SK-N-SH treated with all-trans-retinoic acid at 6 μM for 48 hours (cell line): Measurements from ENCODE around the gene SLC13A5.
A peak's percentile ranks its signal among the peaks of the same experiment; 100 is the strongest.

Source experiments
- ATAC-seq: fragments of 200-7000 bp; cut with Tn5 transposase; 3 replicates; pipeline ENCODE4 v1.9.1; 2020; ENCODE audit warnings: mild to moderate bottlenecking, moderate library complexity
- ARNTL ChIP-seq: fragments of 450-650 bp; formaldehyde crosslinking; IDR thresholded peaks from 2 replicates; pipeline ENCODE4 v1.5.0; 2020; ENCODE audit warnings: low read depth, mild to moderate bottlenecking, moderate library complexity, borderline replicate concordance
- BACH2 ChIP-seq: fragments of 250-450 bp; sonication (Bioruptor Pico); IDR thresholded peaks from 2 replicates; pipeline ENCODE4 v1.9.0; 2021; ENCODE audit warnings: mild to moderate bottlenecking, borderline replicate concordance
- CSDC2 ChIP-seq: fragments of 250-450 bp; sonication (Bioruptor Pico); IDR thresholded peaks from 2 replicates; pipeline ENCODE4 v1.5.0; 2020; ENCODE audit warnings: mild to moderate bottlenecking, moderate library complexity
- CSRNP3 ChIP-seq: fragments of 250-450 bp; sonication (Bioruptor Pico); IDR thresholded peaks from 2 replicates; pipeline ENCODE4 v1.5.1; 2021; ENCODE audit warnings: mild to moderate bottlenecking, moderate library complexity
- ESRRG ChIP-seq: fragments of 250-450 bp; sonication (Bioruptor Pico); IDR thresholded peaks from 2 replicates; pipeline ENCODE4 v1.6.1; 2021; ENCODE audit warnings: mild to moderate bottlenecking
- GLIS3 ChIP-seq: fragments of 250-450 bp; sonication (Bioruptor Pico); IDR thresholded peaks from 2 replicates; pipeline ENCODE4 v1.5.0; 2020; ENCODE audit warnings: mild to moderate bottlenecking, moderate library complexity
- ISL1 ChIP-seq: fragments of 250-450 bp; sonication (Bioruptor Pico); IDR thresholded peaks from 2 replicates; pipeline ENCODE4 v2.1.2; 2022; ENCODE audit warnings: mild to moderate bottlenecking, moderate library complexity
- OSR1 ChIP-seq: fragments of 250-450 bp; sonication (Bioruptor Pico); IDR thresholded peaks from 2 replicates; pipeline ENCODE4 v1.8.0; 2022; ENCODE audit warnings: moderate library complexity, mild to moderate bottlenecking, inconsistent platforms
- PATZ1 ChIP-seq: fragments of 250-450 bp; sonication (Bioruptor Pico); IDR thresholded peaks from 2 replicates; pipeline ENCODE4 v1.8.0; 2020; ENCODE audit warnings: mild to moderate bottlenecking, moderate library complexity, borderline replicate concordance
- POU6F1 ChIP-seq: fragments of 250-450 bp; sonication (Bioruptor Pico); IDR thresholded peaks from 2 replicates; pipeline ENCODE4 v1.8.0; 2021; ENCODE audit warnings: low read depth, mild to moderate bottlenecking, moderate library complexity, borderline replicate concordance
- PPARA ChIP-seq: fragments of 250-450 bp; sonication (Bioruptor Pico); IDR thresholded peaks from 2 replicates; pipeline ENCODE4 v1.5.0; 2020; ENCODE audit warnings: mild to moderate bottlenecking, borderline replicate concordance
- RARB ChIP-seq: fragments of 250-450 bp; sonication (Bioruptor Pico); IDR thresholded peaks from 2 replicates; pipeline ENCODE4 v1.8.0; 2021; ENCODE audit warnings: mild to moderate bottlenecking, moderate library complexity
- SNAI2 ChIP-seq: fragments of 250-450 bp; sonication (Bioruptor Pico); IDR thresholded peaks from 2 replicates; pipeline ENCODE4 v1.5.0; 2020; ENCODE audit warnings: mild to moderate bottlenecking, moderate library complexity
- TCF4 ChIP-seq: fragments of 250-450 bp; sonication (Bioruptor Pico); IDR thresholded peaks from 2 replicates; pipeline ENCODE4 v1.8.0; 2021; ENCODE audit warnings: mild to moderate bottlenecking, moderate library complexity, borderline replicate concordance
- TSHZ2 ChIP-seq: fragments of 250-450 bp; sonication (Bioruptor Pico); IDR thresholded peaks from 2 replicates; pipeline ENCODE4 v1.5.0; 2020; ENCODE audit warnings: mild to moderate bottlenecking, moderate library complexity
- ZC3H10 ChIP-seq: fragments of 250-450 bp; sonication (Bioruptor Pico); IDR thresholded peaks from 2 replicates; pipeline ENCODE4 v1.5.1; 2021; ENCODE audit warnings: mild to moderate bottlenecking, moderate library complexity
- ZFP3 ChIP-seq: fragments of 250-450 bp; sonication (Bioruptor Pico); IDR thresholded peaks from 2 replicates; pipeline ENCODE4 v1.5.0; 2020; ENCODE audit warnings: mild to moderate bottlenecking, moderate library complexity
- ZFP30 ChIP-seq: fragments of 450-650 bp; formaldehyde crosslinking; IDR thresholded peaks from 2 replicates; pipeline ENCODE4 v1.5.0; 2022; ENCODE audit warnings: mild to moderate bottlenecking, moderate library complexity
- ZNF565 ChIP-seq: fragments of 450-650 bp; formaldehyde crosslinking; conservative IDR thresholded peaks from 2 replicates; pipeline ENCODE4 v1.5.0; 2020; ENCODE audit warnings: low read depth, mild to moderate bottlenecking, moderate library complexity
- ZNF8 ChIP-seq: fragments of 450-650 bp; formaldehyde crosslinking; IDR thresholded peaks from 2 replicates; pipeline ENCODE4 v1.5.0; 2020; ENCODE audit warnings: mild to moderate bottlenecking, moderate library complexity

The SLC13A5 gene

GRCh38 chr17:6677946-6678345 lies 35.2 kb downstream of the SLC13A5 start:
- TF ChIP-seq RARB (CRISPR knock-in tag) (no peak), POU6F1 (no peak), PPARA (CRISPR knock-in tag) (no peak), ARNTL (CRISPR knock-in tag) (no peak), OSR1 (no peak)
- no peak for ATAC-seq

- ATAC-seq, result peak; percentile 39
- TF ChIP-seq ZC3H10, result no peak
- no peak for TF ChIP-seq TCF4
- TF ChIP-seq POU6F1, result no peak
- no peak for TF ChIP-seq ZFP30 (CRISPR knock-in tag)
- TF ChIP-seq TSHZ2 (CRISPR knock-in tag), result no peak
- TF ChIP-seq ZNF8 (CRISPR knock-in tag), result no peak
Observed at GRCh38 chr17:6677158-6677831, 35.9 kb downstream of the SLC13A5 start.

GRCh38 chr17:6676802-6677157 lies 36.4 kb downstream of the SLC13A5 start:
- TF ChIP-seq ESRRG (CRISPR knock-in tag) (no peak), CSRNP3 (CRISPR knock-in tag) (no peak), CSDC2 (CRISPR knock-in tag) (no peak), PPARA (CRISPR knock-in tag) (no peak), ZFP30 (CRISPR knock-in tag) (no peak), TSHZ2 (CRISPR knock-in tag) (no peak), POU6F1 (no peak), BACH2 (no peak), TCF4 (no peak), ZNF565 (CRISPR knock-in tag) (no peak), PATZ1 (CRISPR knock-in tag) (no peak), ZFP3 (CRISPR knock-in tag) (no peak), GLIS3 (CRISPR knock-in tag) (no peak), OSR1 (no peak), SNAI2 (CRISPR knock-in tag) (no peak), ISL1 (CRISPR knock-in tag) (no peak), ZC3H10 (no peak)
- no peak for ATAC-seq
